Caco-2 (cell line): ENCODE data around the gene PRPF18. TPM values are rescaled to one million over a fixed set of nuclear protein-coding genes. Genes with fewer than 3 reads are reported as not detected.

Source experiments
- BruUV-seq: library from RNA; stranded (reverse); fragments of 400-500 nt; replicated peaks from 2 replicates; lab custom pipeline; 2021; lab: Mats Ljungman, UMichigan
- CTCF ChIA-PET: fragments of 300-600 bp; sonication (Branson Sonifier 250); formaldehyde crosslinking; loops from one replicate; lab custom pipeline; 2022; ENCODE audit warnings: antibody characterized with exemption; lab: Charles Lee
- POLR2A ChIA-PET: fragments of 300-600 bp; sonication (Branson Sonifier 250); formaldehyde crosslinking; loops from one replicate; lab custom pipeline; 2022; ENCODE audit warnings: antibody characterized with exemption; lab: Charles Lee
- DNase-seq, 2 experiments: peaks; one replicate each; pipeline versions ENCODE4 v3.0.0 to v3.0.0-alpha.2; 2020 to 2022
- H3K27me3 ChIP-seq: replicated peaks from 2 replicates; pipeline ENCODE4 v1.6.0; 2011; ENCODE audit warnings: low read length; ENCODE audit not compliant: control insufficient read depth, insufficient read depth
- H3K36me3 ChIP-seq: 2 replicates; pipeline ENCODE4 v1.5.1; 2011; ENCODE audit warnings: low read length; ENCODE audit not compliant: control insufficient read depth, insufficient read depth
- H3K4me1 ChIP-seq: fragments of 250-450 bp; sonication (Bioruptor Pico); 2 replicates; pipeline ENCODE4 v1.5.1; 2020; ENCODE audit warnings: mild to moderate bottlenecking
- H3K4me3 ChIP-seq: 2 replicates; pipeline ENCODE4 v1.5.1; 2011; ENCODE audit warnings: low read depth, mild to moderate bottlenecking, control low read depth, low read length
- H3K9me3 ChIP-seq: fragments of 250-450 bp; sonication (Bioruptor Pico); 2 replicates; pipeline ENCODE4 v1.5.1; 2020; ENCODE audit warnings: mild to moderate bottlenecking, moderate library complexity
- H3K27ac Mint-ChIP-seq: one replicate; pipeline ENCODE4 v1.8.0; 2022; ENCODE audit warnings: mixed read lengths; ENCODE audit not compliant: unreplicated experiment
- H3K27me3 Mint-ChIP-seq: one replicate; pipeline ENCODE4 v1.8.0; 2022; ENCODE audit warnings: mixed read lengths; ENCODE audit not compliant: insufficient read depth, unreplicated experiment
- H3K36me3 Mint-ChIP-seq: one replicate; pipeline ENCODE4 v1.8.0; 2022; ENCODE audit warnings: mild to moderate bottlenecking, mixed read lengths; ENCODE audit not compliant: insufficient read depth, unreplicated experiment
- H3K4me1 Mint-ChIP-seq: one replicate; pipeline ENCODE4 v1.8.0; 2022; ENCODE audit warnings: low read depth, mixed read lengths; ENCODE audit not compliant: unreplicated experiment
- H3K4me3 Mint-ChIP-seq: one replicate; pipeline ENCODE4 v1.8.0; 2022; ENCODE audit warnings: mild to moderate bottlenecking, moderate library complexity, mixed read lengths; ENCODE audit not compliant: unreplicated experiment
- H3K9me3 Mint-ChIP-seq: one replicate; pipeline ENCODE4 v1.8.0; 2022; ENCODE audit warnings: mixed read lengths; ENCODE audit not compliant: unreplicated experiment
- intact Hi-C: fragments of 100-400 bp; cut with micrococcal nuclease; formaldehyde crosslinking; loops from one replicate; pipeline ENCODE4 v1.10.0; 2022; ENCODE audit not compliant: unreplicated experiment
- total RNA-seq: library from RNA; stranded (reverse); gene quantifications from 2 replicates; pipeline ENCODE4 v1.2.3, GENCODE V29; 2022
- TF ChIP-seq, protein P1 (sequence below), 2 experiments: fragments of 200-600 bp in 1 of 2; IDR thresholded peaks; 1 replicate in 1 of 2; 2 replicates in 1 of 2; pipeline versions ENCODE4 v1.5.1 to v1.8.0; 2011 to 2022; ENCODE audit warnings: antibody characterized with exemption in 1 of 2, control low read depth in 1 of 2, inconsistent platforms in 1 of 2, low read depth in 1 of 2, low read length in 1 of 2, mild to moderate bottlenecking in 1 of 2, moderate library complexity in 1 of 2; ENCODE audit not compliant: insufficient read depth in 1 of 2, severe bottlenecking in 1 of 2, unreplicated experiment in 1 of 2

The PRPF18 gene
- total RNA-seq, 1 experiment from 2014 or later = 31.0 TPM

- Mint-ChIP-seq H3K9me3 (no peaks in the 10 kb centered on the region), H3K36me3 (peaks cover 76% of the 10 kb centered on the region), H3K4me1 (no peaks in the 10 kb centered on the region), H3K27ac (no peak overlapping the region), H3K27me3 (no peaks in the 10 kb centered on the region), H3K4me3 (no peak overlapping the region)
- Histone ChIP-seq H3K9me3 (no peaks in the 10 kb centered on the region), H3K4me1 (no peaks in the 10 kb centered on the region), H3K27me3 (no peaks in the 10 kb centered on the region), H3K4me3 (no peak overlapping the region), H3K36me3 (peaks cover 10% of the 10 kb centered on the region)
- no peak for DNase-seq
- no TSS peak for BruUV-seq
- ChIA-PET POLR2A (no interaction called here), CTCF (no interaction called here)
- intact Hi-C loops = no loop called here
- TF ChIP-seq, protein P1, sequence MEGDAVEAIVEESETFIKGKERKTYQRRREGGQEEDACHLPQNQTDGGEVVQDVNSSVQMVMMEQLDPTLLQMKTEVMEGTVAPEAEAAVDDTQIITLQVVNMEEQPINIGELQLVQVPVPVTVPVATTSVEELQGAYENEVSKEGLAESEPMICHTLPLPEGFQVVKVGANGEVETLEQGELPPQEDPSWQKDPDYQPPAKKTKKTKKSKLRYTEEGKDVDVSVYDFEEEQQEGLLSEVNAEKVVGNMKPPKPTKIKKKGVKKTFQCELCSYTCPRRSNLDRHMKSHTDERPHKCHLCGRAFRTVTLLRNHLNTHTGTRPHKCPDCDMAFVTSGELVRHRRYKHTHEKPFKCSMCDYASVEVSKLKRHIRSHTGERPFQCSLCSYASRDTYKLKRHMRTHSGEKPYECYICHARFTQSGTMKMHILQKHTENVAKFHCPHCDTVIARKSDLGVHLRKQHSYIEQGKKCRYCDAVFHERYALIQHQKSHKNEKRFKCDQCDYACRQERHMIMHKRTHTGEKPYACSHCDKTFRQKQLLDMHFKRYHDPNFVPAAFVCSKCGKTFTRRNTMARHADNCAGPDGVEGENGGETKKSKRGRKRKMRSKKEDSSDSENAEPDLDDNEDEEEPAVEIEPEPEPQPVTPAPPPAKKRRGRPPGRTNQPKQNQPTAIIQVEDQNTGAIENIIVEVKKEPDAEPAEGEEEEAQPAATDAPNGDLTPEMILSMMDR (IDR thresholded peaks at IDR 0.05; ENCODE audit: insufficient read depth in 1 of 2, low read depth in 1 of 2, low read length in 1 of 2, severe bottlenecking in 1 of 2, unreplicated experiment in 1 of 2) = no peak
These were observed 68.1 kb downstream of the PRPF18 start for GRCh38 chr10:13654846-13655245.

DNA sequence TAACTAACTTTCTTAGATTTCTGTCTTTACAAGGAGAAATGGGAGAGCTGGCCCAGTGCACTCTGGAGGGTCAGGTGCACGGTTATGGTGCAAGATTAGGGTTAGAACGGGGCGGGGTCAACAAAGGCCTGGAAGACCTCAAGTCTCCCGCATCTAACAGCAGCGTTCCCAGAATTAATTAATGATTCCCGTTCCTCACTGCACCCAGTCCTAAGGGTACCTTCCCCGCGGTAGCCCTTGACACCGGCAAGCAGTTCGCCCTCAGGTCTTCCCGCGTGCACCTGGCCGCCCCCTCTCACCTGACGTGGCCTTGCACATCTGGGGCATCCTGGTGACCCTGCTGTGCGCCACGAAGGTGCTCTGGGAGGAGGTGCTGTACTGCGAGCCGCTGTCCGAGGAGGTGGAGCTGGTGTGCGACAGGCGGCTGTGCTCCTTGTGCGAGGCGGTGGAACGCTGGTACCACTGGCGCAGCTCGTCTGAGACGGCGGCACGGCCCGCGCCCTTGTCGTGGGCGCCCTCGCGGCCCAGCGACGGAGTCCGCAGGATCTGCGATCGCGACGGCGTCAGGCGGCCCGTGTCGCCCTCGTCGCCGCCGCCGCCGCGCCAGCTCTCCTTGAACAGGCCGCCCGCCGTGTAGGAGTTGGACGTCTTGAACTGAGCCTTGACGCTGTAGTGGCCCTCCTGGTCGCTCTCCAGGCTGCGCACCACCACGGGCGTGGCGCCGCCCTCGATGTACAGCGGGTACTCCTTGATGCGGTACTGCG, 69.8 kb downstream of the PRPF18 start:
- Mint-ChIP-seq H3K27ac (no peak overlapping the region), H3K9me3 (no peaks in the 10 kb centered on the region), H3K4me1 (peaks cover 16% of the 10 kb centered on the region), H3K27me3 (no peaks in the 10 kb centered on the region), H3K36me3 (peaks cover 75% of the 10 kb centered on the region), H3K4me3 (no peak overlapping the region)
- POLR2A ChIA-PET = no interaction called here
- Histone ChIP-seq H3K36me3 (peaks cover 10% of the 10 kb centered on the region), H3K4me1 (no peaks in the 10 kb centered on the region), H3K9me3 (no peaks in the 10 kb centered on the region), H3K27me3 (no peaks in the 10 kb centered on the region), H3K4me3 (no peak overlapping the region)
- CTCF ChIA-PET = no interaction called here
- DNase-seq = no peak
- no TSS peak for BruUV-seq
- intact Hi-C loops = no loop called here
- TF ChIP-seq, protein P1 (IDR thresholded peaks at IDR 0.05; ENCODE audit: insufficient read depth in 1 of 2, low read depth in 1 of 2, low read length in 1 of 2, severe bottlenecking in 1 of 2, unreplicated experiment in 1 of 2) = no peak

DNA sequence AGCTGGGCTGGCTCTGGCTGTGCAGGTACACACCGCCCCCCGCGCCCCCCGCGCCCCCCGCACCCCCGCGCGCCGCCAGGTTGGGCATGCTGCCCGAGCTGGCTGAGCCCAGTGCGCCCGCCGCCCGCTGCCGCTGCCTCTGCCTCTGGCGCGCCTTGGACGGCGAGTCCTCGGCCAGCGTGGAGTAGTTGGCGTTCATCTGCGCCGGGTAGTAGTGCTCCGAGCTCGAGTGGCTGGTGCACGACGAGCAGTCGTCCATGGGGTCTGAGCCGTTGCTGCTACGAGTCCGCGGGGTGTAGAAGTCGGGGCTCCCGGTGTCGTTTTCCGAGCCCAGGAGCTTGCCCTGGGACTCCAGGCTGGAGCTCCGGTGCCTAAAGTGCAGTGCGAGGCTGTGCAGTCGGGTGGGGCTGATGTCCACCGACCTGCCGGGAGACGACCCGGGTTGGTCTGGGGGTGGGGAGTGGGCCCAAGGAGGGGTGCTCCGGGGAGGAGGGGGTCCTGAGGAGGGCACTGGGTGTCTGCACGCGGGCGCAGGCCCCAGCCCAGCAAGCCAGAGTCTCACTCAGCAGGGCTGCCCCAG, 70.4 kb downstream of the PRPF18 start:
- peaks cover 10% of the 10 kb centered on the region for H3K36me3 ChIP-seq
- no peaks in the 10 kb centered on the region for H3K9me3 ChIP-seq
- BruUV-seq = no TSS peak
- CTCF ChIA-PET = no interaction called here
- TF ChIP-seq, protein P1 (IDR thresholded peaks at IDR 0.05; ENCODE audit: insufficient read depth in 1 of 2, low read depth in 1 of 2, low read length in 1 of 2, severe bottlenecking in 1 of 2, unreplicated experiment in 1 of 2) = no peak
- Mint-ChIP-seq H3K4me1 (peaks cover 16% of the 10 kb centered on the region), H3K36me3 (peaks cover 82% of the 10 kb centered on the region), H3K27ac (no peak overlapping the region), H3K4me3 (no peak overlapping the region), H3K9me3 (no peaks in the 10 kb centered on the region), H3K27me3 (no peaks in the 10 kb centered on the region)
- H3K27me3 ChIP-seq = no peaks in the 10 kb centered on the region
- no peaks in the 10 kb centered on the region for H3K4me1 ChIP-seq
- POLR2A ChIA-PET = no interaction called here
- DNase-seq = no peak
- H3K4me3 ChIP-seq = no peak overlapping the region
- intact Hi-C loops = no loop called here
